NCI-H2107 (cell line): ENCODE results near the gene PSME3IP1.

Experiments
- DNase-seq: peaks from one replicate; lab custom pipeline; 2025; lab: John Stamatoyannopoulos, UW

PSME3IP1 gene

DNA sequence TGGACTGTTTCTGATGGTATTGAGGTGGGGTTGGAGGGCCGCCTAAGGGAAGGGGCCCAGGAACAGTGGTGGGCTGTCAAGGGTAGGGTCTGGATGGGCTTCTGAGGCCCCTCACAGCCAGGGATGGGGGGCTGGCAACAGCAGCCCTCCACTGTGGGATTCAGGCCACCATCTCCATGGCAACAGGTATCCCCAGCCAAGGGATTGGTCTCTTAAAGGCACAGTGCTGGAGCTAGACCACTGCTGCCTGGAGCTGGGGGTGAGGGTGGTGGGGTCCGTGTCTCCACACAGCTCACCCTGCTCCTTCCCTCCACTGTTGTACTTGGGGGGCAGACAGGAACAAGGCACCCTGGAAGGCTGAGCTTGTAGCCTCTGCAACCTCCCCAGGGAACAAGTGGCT lies 41.8 kb downstream of the PSME3IP1 start:
- DNase-seq: no peak

- DNase-seq: no peak
Measured at GRCh38 chr16:57143149-57143921, 42.5 kb downstream of the PSME3IP1 start.

DNA sequence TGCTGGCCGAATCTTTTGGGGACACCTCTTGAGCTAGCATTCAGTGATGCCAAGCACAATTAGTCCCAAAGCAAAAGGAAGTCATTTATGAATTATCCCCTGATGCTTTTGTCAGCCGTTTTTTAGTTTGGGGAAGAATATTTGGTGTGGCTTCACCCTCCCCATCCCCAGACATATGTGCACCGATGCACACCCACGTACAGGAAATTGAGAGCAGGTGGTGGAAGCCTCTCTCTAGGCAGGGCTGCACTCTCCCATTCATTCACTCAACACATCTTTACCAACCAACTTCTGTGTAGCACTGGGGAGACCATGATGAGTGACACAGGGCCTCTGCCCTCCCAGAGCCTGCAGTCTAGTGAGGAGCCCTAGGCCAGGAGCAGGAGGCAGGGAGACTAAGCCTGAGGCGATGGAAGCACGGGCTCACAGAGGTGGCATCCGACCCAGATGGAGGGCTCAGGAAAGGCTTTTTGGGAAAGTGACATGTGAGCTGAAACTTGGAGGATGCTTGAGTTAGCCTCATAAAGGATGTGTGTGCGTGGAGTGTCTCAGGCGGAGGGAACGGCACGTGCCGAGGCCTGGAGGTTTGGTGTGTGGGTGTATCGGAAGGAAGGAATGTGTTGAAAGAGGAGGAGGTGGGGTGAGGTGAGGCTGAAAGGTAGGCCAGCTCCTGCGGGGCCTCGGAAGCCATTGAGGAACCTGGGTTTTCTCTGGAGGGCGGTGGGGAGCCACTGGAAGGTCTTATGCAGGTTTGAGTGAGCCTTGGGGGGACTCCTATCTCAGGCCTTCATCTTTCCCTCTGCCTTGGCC lies 43.8 kb downstream of the PSME3IP1 start:
- DNase-seq: no peak

- DNase-seq: no peak
Measured at GRCh38 chr16:57140931-57141668, 44.7 kb downstream of the PSME3IP1 start.

GRCh38 chr16:57138281-57138935 lies 47.4 kb downstream of the PSME3IP1 start:
- no peak for DNase-seq

GRCh38 chr16:57137566-57138273 lies 48.1 kb downstream of the PSME3IP1 start:
- no peak for DNase-seq

- no peak for DNase-seq
Measured at GRCh38 chr16:57137043-57137442, 48.8 kb downstream of the PSME3IP1 start.

- DNase-seq: no peak
Measured at GRCh38 chr16:57134982-57135381, 50.9 kb downstream of the PSME3IP1 start.

DNA sequence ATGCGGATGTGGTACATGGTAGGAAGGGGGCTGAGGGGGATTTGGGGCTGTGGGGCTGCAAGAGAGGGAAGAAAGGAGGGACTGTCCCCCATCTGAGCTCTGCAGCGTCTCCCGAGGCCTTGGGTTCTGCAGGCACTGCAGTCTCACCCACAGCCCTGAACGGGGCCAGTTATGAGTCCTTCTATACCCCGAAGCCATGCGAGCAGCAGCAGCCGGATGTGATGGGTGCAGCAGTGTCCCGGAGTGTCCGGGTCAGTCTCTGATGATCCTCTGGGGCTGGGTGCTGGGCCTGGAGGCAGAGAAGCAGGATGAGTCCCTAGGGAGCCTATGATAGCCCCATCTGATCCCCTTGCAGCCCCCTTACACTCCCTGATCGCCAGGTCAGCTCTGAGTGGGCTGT lies 52.0 kb downstream of the PSME3IP1 start:
- DNase-seq: no peak

GRCh38 chr16:57133031-57133430 lies 52.8 kb downstream of the PSME3IP1 start:
- DNase-seq: no peak

DNA sequence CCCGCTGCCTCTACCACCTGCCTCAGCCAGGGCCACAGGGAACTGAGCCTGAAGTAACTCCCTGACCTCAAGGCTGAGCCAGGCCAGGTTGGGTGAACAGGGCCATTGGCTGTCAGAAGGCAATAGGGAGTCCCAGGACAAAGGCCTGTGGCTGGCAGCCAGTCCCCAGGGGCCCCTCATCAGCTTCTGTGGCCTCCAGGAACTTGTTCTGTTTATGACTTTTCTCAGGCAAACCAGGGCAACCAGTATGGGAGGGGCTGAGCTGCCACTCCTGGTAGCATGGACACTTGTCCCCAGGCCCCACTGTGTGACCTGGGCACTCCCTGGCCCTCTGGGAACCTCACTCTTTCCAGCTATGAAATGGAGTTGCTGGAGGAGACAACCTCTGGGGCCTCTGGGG lies 53.4 kb downstream of the PSME3IP1 start:
- no peak for DNase-seq

DNA sequence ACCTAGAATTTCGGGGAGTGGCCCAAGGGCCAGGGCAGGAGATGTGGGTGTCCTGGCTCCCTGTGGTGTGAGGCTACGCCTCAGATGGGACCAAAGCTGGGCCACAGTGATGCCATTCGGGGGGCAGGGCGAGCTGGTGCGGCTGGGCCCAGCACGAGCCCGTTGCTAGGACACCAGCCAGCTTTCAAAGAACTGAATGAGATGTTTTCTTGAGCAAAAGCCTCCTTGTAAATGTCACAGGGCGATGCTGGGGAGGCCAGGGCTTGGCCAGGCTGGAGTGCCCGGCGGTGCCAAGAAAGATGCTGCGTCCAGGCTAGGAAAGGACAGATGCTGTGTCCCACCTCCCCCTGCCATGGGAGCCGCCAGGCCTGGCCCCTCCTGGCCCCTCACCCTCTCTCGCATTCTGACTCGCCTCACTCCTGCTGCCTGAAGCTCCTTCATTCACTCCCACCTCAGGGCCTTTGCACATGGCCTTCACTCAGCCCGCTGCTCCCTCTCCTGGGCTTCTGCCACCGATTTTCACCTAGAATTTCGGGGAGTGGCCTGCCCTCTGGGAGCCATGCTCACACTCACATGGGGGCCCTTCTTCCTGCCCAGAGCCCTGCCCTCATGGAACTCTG lies 54.4 kb downstream of the PSME3IP1 start:
- DNase-seq: no peak

- DNase-seq: no peak
Measured at GRCh38 chr16:57130950-57131321, 54.9 kb downstream of the PSME3IP1 start.

- no peak for DNase-seq
Measured at GRCh38 chr16:57128771-57129389, 57.0 kb downstream of the PSME3IP1 start.

DNA sequence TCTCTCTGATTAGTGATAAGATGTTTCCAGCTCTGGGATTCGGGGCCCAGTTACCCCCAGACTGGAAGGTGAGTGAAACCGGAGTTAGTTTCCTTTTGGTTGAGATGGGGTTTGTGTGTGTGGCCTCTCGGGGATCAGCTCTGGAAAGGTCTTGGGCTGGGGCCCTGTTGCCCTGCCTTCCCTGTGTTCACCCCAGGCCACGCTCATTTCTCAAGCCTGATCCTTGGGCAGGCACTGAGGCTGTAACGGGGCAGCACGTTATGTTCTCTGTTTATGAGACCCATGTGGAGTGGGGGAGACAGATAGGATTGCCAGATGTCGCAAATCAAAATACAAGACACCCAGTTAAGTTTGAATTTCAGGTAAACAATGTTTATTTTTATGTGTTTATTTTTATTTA lies 58.0 kb downstream of the PSME3IP1 start:
- DNase-seq: no peak

- no peak for DNase-seq
Measured at GRCh38 chr16:57127037-57127763, 58.6 kb downstream of the PSME3IP1 start.

DNA sequence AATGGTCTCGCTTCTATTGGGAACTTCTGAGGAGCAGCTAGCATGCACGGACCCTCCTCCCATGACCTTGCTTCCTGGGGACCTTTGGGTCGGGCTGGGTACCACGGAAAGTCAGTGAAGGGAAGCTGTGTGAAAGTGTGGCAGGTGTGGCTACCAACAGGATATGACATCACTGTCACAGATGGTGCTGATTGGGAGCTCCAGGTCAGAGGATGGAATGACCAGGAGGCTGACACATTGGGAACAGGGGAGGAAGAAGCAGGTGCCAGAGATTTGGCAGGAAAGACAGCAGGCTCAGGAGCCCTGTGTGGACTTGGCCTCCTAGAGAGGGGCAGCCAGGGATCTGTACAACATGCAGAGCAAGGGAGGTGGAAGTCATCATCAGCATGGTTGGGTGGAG lies 59.4 kb downstream of the PSME3IP1 start:
- DNase-seq: no peak

GRCh38 chr16:57125969-57126368 lies 59.9 kb downstream of the PSME3IP1 start:
- DNase-seq: no peak

DNA sequence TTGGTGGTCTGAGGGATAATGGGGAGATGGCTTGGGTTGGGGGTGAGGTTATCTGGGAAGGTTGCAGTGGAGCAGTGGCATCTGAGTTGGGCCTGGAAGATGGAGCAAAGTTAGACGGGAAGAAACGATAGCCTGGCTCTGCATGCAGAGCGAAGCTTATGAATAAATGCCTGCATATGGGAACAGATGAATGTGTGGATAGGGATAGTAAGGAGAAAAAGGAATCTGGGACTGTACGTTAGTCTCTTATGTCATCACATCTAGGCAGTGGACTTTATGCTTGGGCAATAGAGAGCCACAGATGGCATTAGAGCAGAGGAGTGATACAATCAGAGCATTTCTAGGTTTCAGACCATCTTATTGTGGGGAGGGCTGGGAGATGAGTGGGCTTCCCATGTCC lies 60.5 kb downstream of the PSME3IP1 start:
- no peak for DNase-seq
